GM12878 (cell line): ENCODE results near the gene ERP27. TPM values are rescaled to one million over a fixed set of nuclear protein-coding genes. Genes with fewer than 3 reads are reported as not detected.
A peak's percentile ranks its signal among the peaks of the same experiment; 100 is the strongest.

Source experiments
- EP300 ChIP-seq, 2 experiments: fragments of 150-350 bp in 1 of 2; IDR thresholded peaks; 2 replicates each; pipeline ENCODE4 v1.6.1; 2011 to 2012; ENCODE audit warnings: low read depth in 2 of 2, low read length in 2 of 2, borderline replicate concordance in 1 of 2, improper control_type of control experiment in 1 of 2, inconsistent platforms in 1 of 2; ENCODE audit not compliant: control insufficient read depth in 1 of 2
- HDGF ChIP-seq: fragments of 450-650 bp; IDR thresholded peaks from 2 replicates; pipeline ENCODE4 v1.6.1; 2016; ENCODE audit warnings: antibody characterized with exemption
- IKZF1 ChIP-seq: fragments of 450-650 bp; conservative IDR thresholded peaks from 2 replicates; pipeline ENCODE4 v1.6.1; 2017; ENCODE audit warnings: antibody characterized with exemption, mild to moderate bottlenecking
- MXI1 ChIP-seq: fragments of 150-350 bp; IDR thresholded peaks from 2 replicates; pipeline ENCODE4 v1.6.1; 2011; ENCODE audit warnings: low read depth, mild to moderate bottlenecking, inconsistent platforms, low read length, improper control_type of control experiment
- NBN ChIP-seq: fragments of 450-650 bp; IDR thresholded peaks from 2 replicates; pipeline ENCODE4 v1.6.1; 2016
- NFYB ChIP-seq: IDR thresholded peaks from 2 replicates; pipeline ENCODE4 v1.6.1; 2011; ENCODE audit warnings: low read depth, mild to moderate bottlenecking, low read length, improper control_type of control experiment, moderate library complexity; ENCODE audit not compliant: insufficient read depth
- POLR2AphosphoS5 ChIP-seq: IDR thresholded peaks from 2 replicates; pipeline ENCODE4 v1.6.1; 2011; ENCODE audit warnings: mild to moderate bottlenecking, low read length, inconsistent platforms
- POU2F2 ChIP-seq: IDR thresholded peaks from 3 replicates; pipeline ENCODE4 v1.6.1; 2011; ENCODE audit warnings: low read depth, mild to moderate bottlenecking, low read length, borderline replicate concordance
- RAD21 ChIP-seq: IDR thresholded peaks from 2 replicates; pipeline ENCODE4 v1.6.1; 2011; ENCODE audit warnings: mild to moderate bottlenecking, low read depth, low read length, moderate library complexity; ENCODE audit not compliant: insufficient read depth
- RCOR1 ChIP-seq: conservative IDR thresholded peaks from 2 replicates; pipeline ENCODE4 v1.6.1; 2012; ENCODE audit warnings: low read depth, low read length, improper control_type of control experiment
- RELA ChIP-seq: fragments of 450-650 bp; IDR thresholded peaks from 2 replicates; pipeline ENCODE4 v1.8.0; 2014; ENCODE audit warnings: borderline replicate concordance; ENCODE audit not compliant: partially characterized antibody
- RUNX3 ChIP-seq: IDR thresholded peaks from 2 replicates; pipeline ENCODE4 v1.6.1; 2012; ENCODE audit warnings: low read length, inconsistent platforms
- SP1 ChIP-seq: IDR thresholded peaks from one replicate; pipeline ENCODE4 v1.6.1; 2011; ENCODE audit warnings: low read depth, low read length
- SREBF1 ChIP-seq: IDR thresholded peaks from 2 replicates; pipeline ENCODE4 v1.6.1; 2012; ENCODE audit warnings: mild to moderate bottlenecking, low read length
- WRNIP1 ChIP-seq: IDR thresholded peaks from 2 replicates; pipeline ENCODE4 v1.6.1; 2011; ENCODE audit warnings: low read depth, low read length, improper control_type of control experiment, borderline replicate concordance
- ZBTB11 ChIP-seq: fragments of 450-650 bp; formaldehyde crosslinking; IDR thresholded peaks from 2 replicates; pipeline ENCODE4 v1.5.0; 2022; ENCODE audit warnings: mild to moderate bottlenecking, missing genetic modification characterization
- ZNF217 ChIP-seq: fragments of 450-650 bp; IDR thresholded peaks from 2 replicates; pipeline ENCODE4 v1.6.1; 2017; ENCODE audit warnings: antibody characterized with exemption, mild to moderate bottlenecking
- ZNF274 ChIP-seq: IDR thresholded peaks from one replicate; pipeline ENCODE4 v1.8.0; 2011; ENCODE audit not compliant: insufficient read length, insufficient read depth
- ZNF384 ChIP-seq: IDR thresholded peaks from 2 replicates; pipeline ENCODE4 v1.6.1; 2012; ENCODE audit warnings: low read depth, mild to moderate bottlenecking, low read length, improper control_type of control experiment, borderline replicate concordance
- polyA plus RNA-seq, 11 experiments: library from polyadenylated mRNA; depleted of rRNA in 4 of 11; unstranded in 6 of 11; stranded (reverse) in 5 of 11; fragments of >200 nt; fragmentation: Nextera tagmentation in 4 of 11; fragmentation: Illumina TruSeq in 1 of 11; extraction: Ambion mirVana in 4 of 11; extraction: Trizol in 1 of 11; gene quantifications; 1 replicate in 1 of 11; 2 replicates in 10 of 11; pipeline versions ENCODE4 v1.2.1 to v1.2.3, GENCODE V29; 2011 to 2016; ENCODE audit warnings: inconsistent platforms in 2 of 11, missing spikeins in 2 of 11, low read depth in 1 of 11
- total RNA-seq, 4 experiments: library from RNA; depleted of rRNA in 3 of 4; stranded (reverse); fragments of >200 nt in 3 of 4; fragmentation: Illumina TruSeq in 1 of 4; extraction: Trizol in 1 of 4; gene quantifications; 2 replicates each; pipeline versions ENCODE4 v1.2.1 to v1.2.3, GENCODE V29; 2013 to 2021
- TF ChIP-seq, protein P1 (sequence below): IDR thresholded peaks from 2 replicates; pipeline ENCODE4 v1.6.1; 2011; ENCODE audit warnings: low read depth, mild to moderate bottlenecking, low read length, moderate library complexity, borderline replicate concordance; ENCODE audit errors: extremely low read depth
- TF ChIP-seq, protein P2 (sequence below): IDR thresholded peaks from 2 replicates; pipeline ENCODE4 v1.6.1; 2012; ENCODE audit warnings: low read depth, low read length, improper control_type of control experiment
- TF ChIP-seq, protein P3 (sequence below): IDR thresholded peaks from 2 replicates; pipeline ENCODE4 v1.6.1; 2011; ENCODE audit warnings: mild to moderate bottlenecking, low read depth, low read length, moderate library complexity; ENCODE audit not compliant: insufficient replicate concordance

The ERP27 gene
- total and polyA plus RNA-seq, 10 of the 15 experiments (the other 5 are each of a cell fraction or from before 2014, with no cell fraction given): 0.91 to 2.4 (median 1.4) TPM

GRCh38 chr12:14948672-14949071 lies 10.3 kb upstream of the ERP27 start (continued):
- TF ChIP-seq, protein P1, sequence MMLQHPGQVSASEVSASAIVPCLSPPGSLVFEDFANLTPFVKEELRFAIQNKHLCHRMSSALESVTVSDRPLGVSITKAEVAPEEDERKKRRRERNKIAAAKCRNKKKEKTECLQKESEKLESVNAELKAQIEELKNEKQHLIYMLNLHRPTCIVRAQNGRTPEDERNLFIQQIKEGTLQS: no peak
- peak; percentile 16 to 42; a peak in 2 of 4 replicates for TF ChIP-seq EP300 (IDR thresholded peaks at IDR 0.05; ENCODE audit: borderline replicate concordance in 1 of 2, control insufficient read depth in 1 of 2, low read depth in 2 of 2, low read length in 2 of 2)
- TF ChIP-seq SP1: no peak
- peak; percentile 70; the same call in 1 of the 3 replicates for TF ChIP-seq POU2F2
- peak; percentile 25; the same call in 1 of the 2 replicates for TF ChIP-seq MXI1
- TF ChIP-seq NBN: peak; percentile 78
- peak; percentile 96 for TF ChIP-seq POLR2AphosphoS5
- TF ChIP-seq RUNX3: 0 out of 2 replicates have a peak, but pooled peaks have one; percentile 43
- TF ChIP-seq, protein P2, sequence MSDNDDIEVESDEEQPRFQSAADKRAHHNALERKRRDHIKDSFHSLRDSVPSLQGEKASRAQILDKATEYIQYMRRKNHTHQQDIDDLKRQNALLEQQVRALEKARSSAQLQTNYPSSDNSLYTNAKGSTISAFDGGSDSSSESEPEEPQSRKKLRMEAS: no peak
- TF ChIP-seq, protein P3, sequence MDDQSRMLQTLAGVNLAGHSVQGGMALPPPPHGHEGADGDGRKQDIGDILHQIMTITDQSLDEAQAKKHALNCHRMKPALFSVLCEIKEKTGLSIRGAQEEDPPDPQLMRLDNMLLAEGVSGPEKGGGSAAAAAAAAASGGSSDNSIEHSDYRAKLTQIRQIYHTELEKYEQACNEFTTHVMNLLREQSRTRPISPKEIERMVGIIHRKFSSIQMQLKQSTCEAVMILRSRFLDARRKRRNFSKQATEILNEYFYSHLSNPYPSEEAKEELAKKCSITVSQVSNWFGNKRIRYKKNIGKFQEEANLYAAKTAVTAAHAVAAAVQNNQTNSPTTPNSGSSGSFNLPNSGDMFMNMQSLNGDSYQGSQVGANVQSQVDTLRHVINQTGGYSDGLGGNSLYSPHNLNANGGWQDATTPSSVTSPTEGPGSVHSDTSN: no peak
- no peak for TF ChIP-seq WRNIP1
- TF ChIP-seq ZNF217: no peak
- TF ChIP-seq IKZF1: peak; percentile 56; the same call in 1 of the 2 replicates
- no peak for TF ChIP-seq ZBTB11
- no peak for TF ChIP-seq ZNF384
- no peak for TF ChIP-seq ZNF274
- TF ChIP-seq HDGF: 0 out of 2 replicates have a peak, but pooled peaks have one; percentile 25
- TF ChIP-seq NFYB: no peak
- TF ChIP-seq SREBF1: no peak
- TF ChIP-seq RCOR1: no peak
- TF ChIP-seq RAD21: no peak
- no peak for TF ChIP-seq RELA
